IPS DF 19.7 (cell line): ENCODE data around the gene SLC22A2.

Experiments
- DNase-seq: peaks from one replicate; pipeline ENCODE4 v3.0.0-alpha.2; 2013; ENCODE audit warnings: low read depth, low spot score

The SLC22A2 gene

GRCh38 chr6:160273750-160274149 is 15.1 kb upstream of the SLC22A2 start:
- DNase-seq, result no peak

GRCh38 chr6:160273196-160273595 is 14.6 kb upstream of the SLC22A2 start:
- no peak for DNase-seq

- DNase-seq, result no peak
These were observed 14.1 kb upstream of the SLC22A2 start for GRCh38 chr6:160272707-160273106.

- DNase-seq, result no peak
These were observed 11.7 kb upstream of the SLC22A2 start for GRCh38 chr6:160270347-160270746.

- DNase-seq, result no peak
These were observed 11.2 kb upstream of the SLC22A2 start for GRCh38 chr6:160269771-160270170.

- no peak for DNase-seq
These were observed 10.5 kb upstream of the SLC22A2 start for GRCh38 chr6:160269023-160269521.

- no peak for DNase-seq
These were observed 8.5 kb upstream of the SLC22A2 start for GRCh38 chr6:160267102-160267501.

GRCh38 chr6:160265869-160266476 is 7.4 kb upstream of the SLC22A2 start:
- DNase-seq, result no peak

- DNase-seq, result no peak
These were observed 5.5 kb upstream of the SLC22A2 start for GRCh38 chr6:160264061-160264612.

GRCh38 chr6:160263196-160263939 is 4.7 kb upstream of the SLC22A2 start:
- DNase-seq, result no peak

GRCh38 chr6:160261991-160262680 is 3.5 kb upstream of the SLC22A2 start:
- DNase-seq, result no peak

GRCh38 chr6:160260803-160261450 is 2.3 kb upstream of the SLC22A2 start:
- DNase-seq, result no peak

GRCh38 chr6:160260367-160260766 is 1.7 kb upstream of the SLC22A2 start:
- no peak for DNase-seq

GRCh38 chr6:160259598-160259997 is 977 bp upstream of the SLC22A2 start:
- DNase-seq, result no peak

- no peak for DNase-seq
These were observed 463 bp upstream of the SLC22A2 start for GRCh38 chr6:160259143-160259425.

GRCh38 chr6:160256445-160256844 is 2.2 kb downstream of the SLC22A2 start:
- DNase-seq, result no peak

GRCh38 chr6:160254467-160255312 is 3.9 kb downstream of the SLC22A2 start:
- no peak for DNase-seq

GRCh38 chr6:160253714-160254113 is 4.9 kb downstream of the SLC22A2 start:
- DNase-seq, result no peak

- DNase-seq, result no peak
These were observed 5.3 kb downstream of the SLC22A2 start for GRCh38 chr6:160253292-160253691.

- DNase-seq, result no peak
These were observed 6.4 kb downstream of the SLC22A2 start for GRCh38 chr6:160252073-160252813.
